ENCODE measurements around the gene C16orf82. TPM values are rescaled to one million over a fixed set of nuclear protein-coding genes. Genes with fewer than 3 reads are reported as not detected.
"Not testable (repeated sequence)": the region's sequence is repeated elsewhere in the genome, so short reads cannot be mapped to it uniquely, and the experiment has no call there.

C16orf82 gene
- total RNA-seq, 1 experiment from 2014 or later: not detected

DNA sequence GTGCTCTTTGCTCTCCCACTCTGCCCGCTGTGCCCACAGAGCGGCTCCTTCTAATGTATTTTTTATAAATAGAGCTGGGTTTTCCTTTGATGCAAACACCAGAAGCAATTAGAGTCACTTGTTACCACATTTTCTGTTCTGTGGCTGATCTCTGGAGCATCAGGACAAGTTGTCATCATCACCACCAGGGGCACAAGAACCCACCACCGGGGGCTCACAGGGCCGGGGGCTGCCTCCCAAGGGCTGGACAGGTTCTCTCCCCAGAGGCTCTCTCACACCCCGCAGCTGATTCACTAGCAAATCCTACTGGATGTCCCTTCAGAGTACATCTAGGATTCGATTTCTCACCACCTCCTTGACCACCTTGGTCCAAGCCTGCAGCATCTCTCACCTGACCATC lies 18.5 kb downstream of the C16orf82 start:
- H3K4me1 Mint-ChIP-seq (ENCODE audit: insufficient read depth, unreplicated experiment): no peaks in the 10 kb centered on the region
- TF ChIP-seq, protein P1, sequence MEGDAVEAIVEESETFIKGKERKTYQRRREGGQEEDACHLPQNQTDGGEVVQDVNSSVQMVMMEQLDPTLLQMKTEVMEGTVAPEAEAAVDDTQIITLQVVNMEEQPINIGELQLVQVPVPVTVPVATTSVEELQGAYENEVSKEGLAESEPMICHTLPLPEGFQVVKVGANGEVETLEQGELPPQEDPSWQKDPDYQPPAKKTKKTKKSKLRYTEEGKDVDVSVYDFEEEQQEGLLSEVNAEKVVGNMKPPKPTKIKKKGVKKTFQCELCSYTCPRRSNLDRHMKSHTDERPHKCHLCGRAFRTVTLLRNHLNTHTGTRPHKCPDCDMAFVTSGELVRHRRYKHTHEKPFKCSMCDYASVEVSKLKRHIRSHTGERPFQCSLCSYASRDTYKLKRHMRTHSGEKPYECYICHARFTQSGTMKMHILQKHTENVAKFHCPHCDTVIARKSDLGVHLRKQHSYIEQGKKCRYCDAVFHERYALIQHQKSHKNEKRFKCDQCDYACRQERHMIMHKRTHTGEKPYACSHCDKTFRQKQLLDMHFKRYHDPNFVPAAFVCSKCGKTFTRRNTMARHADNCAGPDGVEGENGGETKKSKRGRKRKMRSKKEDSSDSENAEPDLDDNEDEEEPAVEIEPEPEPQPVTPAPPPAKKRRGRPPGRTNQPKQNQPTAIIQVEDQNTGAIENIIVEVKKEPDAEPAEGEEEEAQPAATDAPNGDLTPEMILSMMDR (IDR thresholded peaks at IDR 0.05; ENCODE audit: unreplicated experiment): no peak
- H3K36me3 Mint-ChIP-seq (ENCODE audit: insufficient read depth, unreplicated experiment): no peaks in the 10 kb centered on the region
- no peaks in the 10 kb centered on the region for H3K27me3 Mint-ChIP-seq (ENCODE audit: insufficient read depth, unreplicated experiment)
- BruUV-seq (replicated peaks): no TSS peak
- POLR2A ChIA-PET: no interaction called here
- no peak overlapping the region for H3K27ac Mint-ChIP-seq (ENCODE audit: low read depth, unreplicated experiment)
- no peak overlapping the region for H3K4me3 Mint-ChIP-seq (ENCODE audit: unreplicated experiment)
- intact Hi-C loops (cut with micrococcal nuclease): no loop called here
- peaks cover 6% of the 10 kb centered on the region for H3K9me3 Mint-ChIP-seq (ENCODE audit: unreplicated experiment)
- DNase-seq (ENCODE audit: unreplicated experiment): no peak
- CTCF ChIA-PET: interaction anchor here (0.5 kb wide), 1 partner anchor 240 kb away, joined by 4 read pairs; no protein-coding TSS in a partner anchor

DNA sequence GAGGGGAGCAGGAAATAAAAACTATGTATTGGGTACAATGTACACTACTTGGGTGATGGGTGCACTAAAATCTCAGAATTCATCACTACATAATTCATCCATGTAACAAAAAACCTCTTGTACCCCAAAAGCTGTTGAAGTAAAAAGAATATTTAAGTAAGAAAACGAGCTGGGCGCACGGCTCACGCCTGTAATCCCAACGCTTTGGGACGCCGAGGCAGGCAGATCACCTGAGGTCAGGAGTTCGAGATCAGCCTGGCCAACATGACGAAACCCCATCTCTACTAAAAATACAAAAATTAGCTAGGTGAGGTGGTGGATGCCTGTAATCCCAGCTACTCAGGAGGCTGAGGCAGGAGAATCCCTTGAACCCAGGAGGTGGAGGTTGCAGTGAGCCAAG lies 19.3 kb downstream of the C16orf82 start:
- DNase-seq (ENCODE audit: unreplicated experiment); H3K27me3 Mint-ChIP-seq (ENCODE audit: insufficient read depth, unreplicated experiment); CTCF ChIA-PET; H3K9me3 Mint-ChIP-seq (ENCODE audit: unreplicated experiment); BruUV-seq (replicated peaks); intact Hi-C loops (cut with micrococcal nuclease); H3K4me1 Mint-ChIP-seq (ENCODE audit: insufficient read depth, unreplicated experiment); POLR2A ChIA-PET; H3K4me3 Mint-ChIP-seq (ENCODE audit: unreplicated experiment); H3K27ac Mint-ChIP-seq (ENCODE audit: low read depth, unreplicated experiment); H3K36me3 Mint-ChIP-seq (ENCODE audit: insufficient read depth, unreplicated experiment): not testable (repeated sequence)

DNA sequence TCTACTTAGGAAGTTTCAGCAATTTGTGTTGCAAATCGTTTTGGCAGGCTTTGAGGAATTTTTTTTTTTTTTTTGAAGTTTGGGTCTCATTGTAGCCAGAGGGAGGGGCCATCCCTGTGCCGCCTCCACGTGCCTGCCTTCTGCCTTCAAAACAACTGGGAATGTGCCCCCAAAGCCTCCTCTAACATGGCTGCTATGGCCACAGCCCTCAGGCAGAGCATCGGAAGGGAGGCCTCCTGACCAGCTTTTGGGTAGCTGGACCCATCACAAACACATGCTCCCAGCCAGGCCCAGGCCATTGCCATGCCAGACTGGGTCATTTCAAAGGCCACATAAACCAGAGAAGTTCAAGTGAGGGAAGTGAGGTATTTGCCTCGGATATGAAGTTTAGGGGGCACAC lies 21.5 kb downstream of the C16orf82 start:
- intact Hi-C loops (cut with micrococcal nuclease): no loop called here
- H3K27me3 Mint-ChIP-seq (ENCODE audit: insufficient read depth, unreplicated experiment): peaks cover 2% of the 10 kb centered on the region
- H3K4me1 Mint-ChIP-seq (ENCODE audit: insufficient read depth, unreplicated experiment): no peaks in the 10 kb centered on the region
- TF ChIP-seq, protein P1 (IDR thresholded peaks at IDR 0.05; ENCODE audit: unreplicated experiment): no peak
- ChIA-PET POLR2A (no interaction called here), CTCF (no interaction called here)
- no peak overlapping the region for H3K27ac Mint-ChIP-seq (ENCODE audit: low read depth, unreplicated experiment)
- H3K4me3 Mint-ChIP-seq (ENCODE audit: unreplicated experiment): no peak overlapping the region
- H3K36me3 Mint-ChIP-seq (ENCODE audit: insufficient read depth, unreplicated experiment): no peaks in the 10 kb centered on the region
- no peak for DNase-seq (ENCODE audit: unreplicated experiment)
- H3K9me3 Mint-ChIP-seq (ENCODE audit: unreplicated experiment): peaks cover 6% of the 10 kb centered on the region
- no TSS peak for BruUV-seq (replicated peaks)

DNA sequence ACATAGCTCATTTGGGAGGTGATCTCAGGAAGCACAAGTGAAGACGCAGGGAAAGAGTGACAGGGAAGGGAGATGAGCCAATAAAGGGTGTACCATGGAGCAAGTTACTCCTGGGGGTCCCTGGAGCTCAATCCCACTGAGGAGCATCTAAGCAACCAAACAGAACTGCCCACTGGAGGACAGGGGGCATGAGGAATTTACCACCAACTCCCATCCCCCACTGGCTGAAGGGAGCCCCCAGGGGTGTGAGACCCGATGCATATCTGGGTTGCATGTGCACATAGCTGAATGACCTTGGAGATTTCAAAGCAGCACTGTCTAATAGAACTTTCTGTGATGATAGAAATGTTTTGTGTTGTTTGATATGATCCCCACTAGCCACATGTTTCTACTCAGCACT lies 29.6 kb downstream of the C16orf82 start:
- no peak overlapping the region for H3K27ac Mint-ChIP-seq (ENCODE audit: low read depth, unreplicated experiment)
- POLR2A ChIA-PET: no interaction called here

More for the DNA sequence above, 29.6 kb downstream of the C16orf82 start:
- intact Hi-C loops (cut with micrococcal nuclease): no loop called here
- Mint-ChIP-seq H3K27me3 (ENCODE audit: insufficient read depth, unreplicated experiment) (peaks cover 12% of the 10 kb centered on the region), H3K36me3 (ENCODE audit: insufficient read depth, unreplicated experiment) (no peaks in the 10 kb centered on the region), H3K4me1 (ENCODE audit: insufficient read depth, unreplicated experiment) (no peaks in the 10 kb centered on the region), H3K9me3 (ENCODE audit: unreplicated experiment) (peaks cover 10% of the 10 kb centered on the region), H3K4me3 (ENCODE audit: unreplicated experiment) (no peak overlapping the region)
- DNase-seq (ENCODE audit: unreplicated experiment): no peak
- TF ChIP-seq, protein P1 (IDR thresholded peaks at IDR 0.05; ENCODE audit: unreplicated experiment): no peak
- CTCF ChIA-PET: interaction anchor here (0.6 kb wide), 1 partner anchor 59 kb away, joined by 3 read pairs; no protein-coding TSS in a partner anchor
- BruUV-seq (replicated peaks): no TSS peak
